ENCODE results near the gene AGAP9.
"Not testable (repeated sequence)": the region's sequence is repeated elsewhere in the genome, so short reads cannot be mapped to it uniquely, and the experiment has no call there.

The AGAP9 gene

GRCh38 chr10:47485943-47486342 is 37.5 kb downstream of the AGAP9 start:
- not testable (repeated sequence) for DNase-seq (ENCODE audit: low spot score)

DNA sequence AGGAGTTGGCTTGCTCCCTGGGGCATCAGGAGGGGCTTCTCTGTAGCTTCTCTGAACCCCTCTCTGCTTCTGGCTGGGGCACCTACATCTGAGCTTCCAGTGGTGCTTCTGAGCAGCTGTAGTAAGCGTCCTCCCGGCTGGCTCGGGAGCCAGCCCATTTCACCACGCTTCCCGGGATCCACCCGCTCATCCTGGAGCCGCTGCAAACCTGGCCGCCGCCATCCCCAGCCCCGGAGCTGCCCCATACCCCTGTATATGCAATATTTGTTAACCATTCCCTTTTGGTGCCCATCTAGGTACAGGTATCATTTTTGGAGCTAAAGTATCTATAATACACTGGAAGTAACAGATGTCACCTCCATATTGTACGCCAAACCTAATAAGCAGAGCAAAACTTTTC is 38.7 kb downstream of the AGAP9 start:
- DNase-seq (ENCODE audit: low spot score) = not testable (repeated sequence)

DNA sequence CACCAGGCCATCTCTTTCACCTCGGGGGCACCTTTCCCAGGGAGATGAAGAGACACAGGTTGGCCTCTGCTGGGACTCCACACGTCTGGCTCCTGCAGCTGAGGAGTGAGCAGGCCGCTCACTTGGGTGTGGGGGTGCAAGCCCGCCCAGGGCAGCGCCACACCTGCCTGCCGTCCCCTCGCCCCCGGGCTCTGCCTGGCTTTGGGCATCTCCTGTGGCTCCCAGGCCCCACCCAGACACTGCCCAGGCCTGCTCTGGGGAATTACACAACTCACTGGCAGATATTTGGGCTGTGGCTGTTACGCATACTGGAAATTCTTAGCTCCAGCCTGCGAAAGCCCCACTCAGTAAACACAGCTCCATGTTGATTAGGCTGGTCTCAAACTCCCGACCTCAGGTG is 39.5 kb downstream of the AGAP9 start, which contains the start of gene ANXA8:
ANXA8 (minus strand) TSS at position 193 of the 400 bp plus-strand sequence; CDS start at position 11, 182 bp downstream.
- DNase-seq (ENCODE audit: low spot score) = not testable (repeated sequence)

- DNase-seq (ENCODE audit: low spot score) = not testable (repeated sequence)
These were observed 41.1 kb downstream of the AGAP9 start for GRCh38 chr10:47482367-47482766.

DNA sequence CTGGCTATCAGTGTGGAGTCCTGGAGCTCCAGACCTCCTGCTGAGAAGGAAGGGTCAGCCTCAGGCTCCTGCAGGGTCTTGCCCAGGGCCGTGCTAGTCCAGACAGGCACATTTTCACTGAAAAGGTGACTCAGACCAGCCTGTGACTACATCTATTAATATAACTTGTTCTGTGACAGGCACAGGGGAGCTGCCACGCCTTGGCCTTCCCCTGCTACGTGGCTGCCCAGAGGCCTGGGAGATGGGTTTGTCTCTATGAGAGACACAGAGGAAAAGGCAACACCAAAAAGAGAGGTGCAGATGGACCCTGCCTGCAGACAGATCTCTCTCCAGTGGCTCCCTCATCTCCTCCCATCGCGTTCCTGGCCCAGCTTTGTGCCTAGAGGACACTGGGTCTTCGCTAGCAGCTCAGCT is 41.7 kb downstream of the AGAP9 start:
- not testable (repeated sequence) for DNase-seq (ENCODE audit: low spot score)

DNA sequence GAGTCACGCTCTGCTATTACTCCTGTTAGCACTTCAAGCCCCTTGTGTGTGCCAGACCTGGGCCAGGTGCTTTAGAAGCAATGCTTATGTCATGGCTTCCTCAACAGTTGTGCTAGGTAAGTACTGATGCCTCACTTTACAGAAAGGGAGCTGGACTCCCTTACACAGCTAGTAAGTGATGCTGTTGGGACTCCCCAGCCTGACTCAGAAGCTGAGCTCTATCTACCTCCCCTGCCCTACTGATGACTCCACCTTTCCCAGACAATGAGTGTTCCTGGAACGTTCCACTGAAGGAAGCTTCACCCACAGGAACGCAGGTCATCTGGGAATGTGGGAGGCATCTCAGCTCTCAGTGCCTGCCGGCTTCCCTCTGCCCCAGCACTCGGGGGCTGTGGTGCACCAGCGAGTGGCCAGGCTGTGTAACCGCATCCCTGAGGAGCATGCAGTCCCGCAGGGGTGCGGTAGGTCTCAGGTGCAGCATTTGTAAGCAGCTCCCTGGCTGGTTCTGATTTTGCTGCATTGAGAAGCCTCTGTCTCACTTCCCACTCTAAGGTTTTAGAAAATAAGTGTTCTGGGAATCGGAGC is 42.2 kb downstream of the AGAP9 start:
- DNase-seq (ENCODE audit: low spot score) = not testable (repeated sequence)

DNA sequence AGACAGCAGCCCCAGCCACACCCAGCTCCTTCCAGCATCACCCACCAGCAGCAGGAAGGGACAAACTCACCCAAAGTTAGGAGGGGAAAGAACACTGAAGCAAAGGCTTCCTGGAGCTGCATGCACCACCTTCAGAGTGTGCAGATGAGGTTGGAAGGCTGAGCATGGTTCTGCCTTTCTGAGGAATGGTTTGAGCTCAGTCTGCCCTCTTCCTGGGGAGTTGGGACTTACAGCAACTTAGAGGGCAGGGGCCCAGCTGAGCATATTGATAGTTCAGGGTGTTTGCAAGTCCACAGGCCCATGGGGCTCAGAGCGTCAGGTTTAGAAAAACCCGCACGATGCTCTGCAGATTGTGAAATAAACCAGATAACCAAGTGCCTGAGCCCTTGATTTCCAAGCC is 43.3 kb downstream of the AGAP9 start:
- not testable (repeated sequence) for DNase-seq (ENCODE audit: low spot score)

DNA sequence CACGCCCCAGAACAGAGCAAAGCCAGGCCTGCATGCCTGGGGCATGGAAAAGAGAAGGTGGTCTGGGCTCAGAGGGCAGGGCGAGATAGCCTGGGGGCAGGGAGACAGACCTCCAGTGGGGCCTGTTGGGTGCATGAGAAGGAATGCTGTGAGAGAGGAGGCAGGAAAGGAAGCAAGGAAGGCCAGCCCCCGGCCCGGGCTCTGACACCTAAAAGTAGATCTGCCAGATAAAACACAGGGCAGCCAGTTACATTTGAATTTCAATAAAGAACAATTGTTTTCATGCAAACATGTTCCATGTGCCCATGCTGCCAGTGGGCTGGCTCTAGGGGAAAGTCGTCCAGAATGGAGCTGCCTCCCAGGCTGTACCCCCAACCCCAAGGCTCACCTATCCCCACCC is 45.3 kb downstream of the AGAP9 start:
- not testable (repeated sequence) for DNase-seq (ENCODE audit: low spot score)

DNA sequence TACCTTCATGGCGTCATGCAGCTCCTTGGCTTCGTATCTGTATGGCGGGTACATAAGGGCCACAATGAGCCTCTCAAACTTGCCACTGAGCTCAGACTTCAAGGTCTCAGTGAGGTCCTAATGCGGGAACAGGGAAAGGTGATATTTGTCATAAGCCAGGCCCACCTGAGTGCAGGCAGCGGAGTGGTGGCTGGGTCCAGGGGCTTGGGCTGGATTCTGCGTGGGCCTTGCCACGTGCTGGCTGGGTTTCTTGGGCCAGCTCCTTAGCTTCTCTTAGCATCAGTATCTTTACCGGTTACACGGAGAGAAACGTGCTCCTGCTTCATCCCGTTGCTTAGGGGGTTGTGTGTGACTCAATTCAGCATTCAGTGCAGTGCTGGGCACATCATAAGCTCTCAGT is 46.4 kb downstream of the AGAP9 start:
- DNase-seq (ENCODE audit: low spot score) = not testable (repeated sequence)

DNA sequence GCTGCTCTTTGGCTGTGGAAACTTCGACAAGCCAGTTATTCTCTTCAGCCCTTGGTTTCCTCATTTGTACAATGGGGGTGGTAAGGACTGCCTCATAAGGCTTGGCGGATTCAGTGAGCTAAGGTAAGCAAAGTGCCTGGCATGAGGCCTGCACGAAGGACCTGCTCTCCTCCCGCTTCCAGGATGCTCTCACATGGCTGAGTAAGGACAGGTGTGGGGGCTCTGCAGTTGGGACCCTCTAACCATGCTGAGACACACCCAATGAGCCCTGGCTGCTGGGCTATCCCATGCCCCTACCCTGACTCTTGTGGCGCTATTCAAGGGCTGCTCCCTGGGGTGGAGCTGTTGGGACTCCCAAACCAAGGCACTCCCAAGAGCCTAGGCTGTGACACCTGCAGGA is 48.3 kb downstream of the AGAP9 start:
- not testable (repeated sequence) for DNase-seq (ENCODE audit: low spot score)

DNA sequence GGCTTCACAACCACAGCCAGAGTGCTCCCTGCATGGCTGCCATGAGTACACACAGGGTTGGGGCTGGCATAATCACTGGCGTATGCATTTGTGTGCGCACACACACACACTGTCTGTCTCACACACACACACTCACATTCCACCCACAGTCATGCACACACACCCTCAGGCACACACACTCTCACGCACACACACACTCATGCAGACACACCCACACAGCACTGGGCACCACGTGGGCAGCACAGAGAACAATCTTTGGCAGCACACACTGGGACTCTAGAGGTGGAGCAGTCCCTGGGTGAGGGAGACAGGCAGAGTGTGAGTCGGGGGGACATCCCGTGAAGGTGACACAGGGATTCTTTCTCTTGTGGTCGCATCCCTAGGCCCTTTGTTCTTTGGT is 49.9 kb downstream of the AGAP9 start:
- DNase-seq (ENCODE audit: low spot score) = not testable (repeated sequence)

DNA sequence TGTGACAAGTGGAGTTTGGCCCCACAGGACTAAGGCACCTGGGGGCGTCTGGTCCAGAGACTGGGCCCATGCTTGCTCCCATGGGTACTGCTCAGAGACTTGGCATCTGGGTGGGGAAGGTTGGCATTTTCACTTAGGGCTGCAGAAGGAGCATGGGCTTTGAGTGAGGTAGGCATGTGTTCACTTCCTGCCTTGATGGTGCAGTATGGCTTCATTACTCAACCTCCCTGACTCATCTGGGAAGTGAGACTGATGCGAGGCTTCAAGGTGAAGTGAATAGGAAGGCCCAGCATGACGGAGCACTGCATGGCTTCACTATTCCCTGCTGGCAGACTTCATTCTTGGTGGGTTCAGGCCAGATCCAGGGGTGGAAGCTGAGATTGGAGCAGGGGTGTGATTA is 50.8 kb downstream of the AGAP9 start:
- not testable (repeated sequence) for DNase-seq (ENCODE audit: low spot score)

DNA sequence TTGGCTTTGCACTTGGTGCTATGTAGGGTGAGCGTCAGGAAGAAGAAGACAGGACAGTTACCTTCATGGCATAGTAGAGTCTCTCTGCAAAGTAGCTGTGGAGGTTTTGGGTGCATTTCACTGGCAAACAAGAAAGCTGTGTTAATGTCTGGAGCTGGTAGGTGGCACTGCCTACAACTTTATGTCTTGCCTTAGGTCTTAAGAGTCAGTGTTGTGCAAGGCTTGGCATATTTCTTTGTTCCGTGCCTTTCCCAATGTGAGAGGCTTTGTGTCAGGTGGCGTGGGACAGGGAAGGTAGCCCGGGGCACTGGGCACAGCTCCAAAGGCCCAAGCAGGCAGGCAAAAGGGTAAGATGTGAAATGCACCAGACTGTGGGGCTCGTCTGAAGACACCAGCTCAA is 51.4 kb downstream of the AGAP9 start:
- DNase-seq (ENCODE audit: low spot score) = not testable (repeated sequence)

DNA sequence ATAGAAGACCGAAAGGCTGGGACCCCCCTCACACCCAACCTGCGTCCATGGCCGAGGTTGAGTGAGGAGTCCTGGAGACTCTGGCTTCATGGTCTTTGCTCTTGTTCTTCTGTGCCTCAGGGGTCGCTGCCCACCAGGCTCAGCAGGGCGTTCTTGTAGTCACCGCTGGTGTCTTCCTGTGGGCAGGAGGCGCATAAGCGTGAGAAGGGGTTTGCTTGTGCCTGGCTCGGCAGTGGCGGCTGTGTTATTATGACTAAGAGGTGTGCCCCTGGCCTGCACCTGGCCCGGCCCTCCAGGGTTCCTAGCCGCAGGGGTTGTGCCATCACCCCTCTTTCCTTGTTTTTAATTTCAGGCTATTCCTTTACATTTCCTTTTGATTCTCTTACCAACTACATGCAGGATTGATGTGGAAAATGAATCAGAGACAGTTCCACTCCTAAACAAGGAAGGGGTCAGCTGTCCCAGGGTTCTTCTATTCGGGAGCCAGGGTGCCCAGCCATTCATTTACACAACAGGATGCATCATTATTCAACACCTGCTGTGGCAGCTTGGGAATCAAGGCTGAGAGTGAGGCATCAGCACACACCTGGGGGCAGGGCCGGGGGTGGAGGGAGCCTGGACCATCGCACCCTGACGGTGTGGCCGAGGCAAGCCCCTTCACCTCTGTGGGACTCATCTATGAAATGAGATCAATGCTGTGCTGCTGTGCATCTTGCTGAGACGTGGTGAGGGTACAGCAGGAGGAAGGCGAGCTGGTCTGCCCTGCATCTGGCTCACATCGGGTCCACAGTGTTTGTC is 54.5 kb downstream of the AGAP9 start:
- DNase-seq (ENCODE audit: low spot score) = not testable (repeated sequence)

DNA sequence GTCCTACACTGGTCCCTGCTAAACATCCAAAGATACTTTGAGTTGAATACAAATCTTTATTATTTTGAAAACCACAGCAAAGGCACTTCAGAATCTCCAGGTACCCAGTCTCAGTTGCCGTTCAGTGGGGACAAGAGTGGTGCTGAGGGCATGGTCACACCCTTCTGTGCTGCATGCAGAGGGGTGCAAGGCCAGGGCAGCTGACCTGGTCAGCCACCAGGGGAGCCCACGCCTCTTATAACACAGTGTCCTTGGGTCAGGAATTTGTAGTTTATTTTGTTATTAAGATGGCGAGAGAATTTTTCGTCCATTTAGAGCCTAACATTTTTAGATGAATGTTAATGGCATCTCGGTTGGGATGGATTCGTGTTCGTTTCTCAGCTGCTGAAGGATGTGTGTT is 55.5 kb downstream of the AGAP9 start:
- DNase-seq (ENCODE audit: low spot score) = not testable (repeated sequence)

GRCh38 chr10:47467458-47467857 is 56.0 kb downstream of the AGAP9 start:
- not testable (repeated sequence) for DNase-seq (ENCODE audit: low spot score)

- DNase-seq (ENCODE audit: low spot score) = not testable (repeated sequence)
These were observed 58.1 kb downstream of the AGAP9 start for GRCh38 chr10:47465216-47465917.

DNA sequence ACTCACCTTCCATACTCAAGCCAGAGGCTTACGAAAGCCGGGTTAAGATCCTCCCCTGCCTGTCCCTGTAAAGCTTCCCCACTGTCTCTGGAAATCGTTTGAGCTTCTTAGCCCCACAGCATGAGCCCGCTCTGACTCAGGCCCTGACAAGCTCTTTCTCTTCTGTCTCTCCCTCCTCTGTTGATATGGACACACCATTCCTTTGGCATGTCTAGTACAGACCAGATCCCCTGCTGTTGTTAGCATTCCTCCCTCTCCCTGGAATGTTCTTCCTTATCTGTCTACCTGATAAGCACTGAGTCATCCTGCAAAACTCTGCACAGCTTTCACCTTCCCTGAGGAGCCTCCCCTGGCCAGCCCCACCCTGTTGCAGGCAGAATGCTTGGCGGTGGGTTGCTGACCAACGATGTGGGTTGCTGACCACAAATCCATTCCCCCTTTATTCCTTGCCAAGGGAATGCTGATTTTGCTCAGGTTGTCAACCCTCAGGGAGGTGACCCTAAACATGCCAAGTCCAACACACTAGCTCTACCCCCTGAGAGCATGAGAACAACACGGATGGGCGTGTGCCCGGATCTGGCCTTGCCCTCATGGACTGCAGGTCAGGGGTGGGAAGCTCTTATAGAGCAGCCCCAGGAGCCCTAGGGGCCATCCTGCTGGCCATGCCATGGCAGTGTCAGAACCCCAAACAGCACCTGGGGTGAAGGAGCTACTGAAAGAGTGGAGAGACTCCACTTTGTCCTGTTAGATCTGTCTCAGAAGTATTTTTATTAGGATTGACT is 60.7 kb downstream of the AGAP9 start:
- not testable (repeated sequence) for DNase-seq (ENCODE audit: low spot score)

GRCh38 chr10:47461261-47461687 is 62.2 kb downstream of the AGAP9 start:
- DNase-seq (ENCODE audit: low spot score) = not testable (repeated sequence)

DNA sequence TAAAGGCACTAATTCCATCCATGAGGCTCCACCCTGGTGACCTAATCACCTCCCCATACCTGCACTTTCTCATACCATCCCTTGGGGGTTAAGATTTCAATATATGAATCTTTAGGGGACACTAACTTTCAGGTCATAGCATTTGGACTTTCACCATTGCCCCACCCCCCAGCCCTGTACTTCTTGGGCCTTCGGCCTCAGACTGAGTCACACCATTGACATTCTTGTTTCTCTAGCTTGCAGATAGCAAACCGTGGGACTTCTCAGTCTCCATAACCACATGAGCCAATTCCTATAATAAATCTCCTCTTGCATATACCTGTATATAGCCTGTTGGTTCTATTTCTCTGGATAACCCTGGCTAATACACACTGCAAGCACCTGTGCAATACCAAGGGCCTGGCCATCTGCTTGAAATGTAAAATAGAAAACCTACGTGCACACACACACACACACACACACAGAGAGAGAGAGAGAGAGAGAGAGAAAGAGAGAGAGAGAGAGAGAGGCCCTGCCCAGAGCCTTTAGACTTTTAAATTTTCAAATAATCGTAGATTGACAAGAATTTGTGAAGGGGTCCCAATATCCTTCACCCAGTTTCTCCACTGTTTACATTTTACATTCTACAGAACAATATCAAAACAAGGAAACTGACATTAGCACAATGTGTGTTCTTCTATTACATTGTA is 64.8 kb downstream of the AGAP9 start:
- DNase-seq (ENCODE audit: low spot score) = no peak

GRCh38 chr10:47457826-47458225 is 65.6 kb downstream of the AGAP9 start:
- DNase-seq (ENCODE audit: low spot score) = no peak
